ENCODE measurements around the gene NPFFR1. TPM values are rescaled to one million over a fixed set of nuclear protein-coding genes. Genes with fewer than 3 reads are reported as not detected.

NPFFR1 gene
- total RNA-seq, 1 experiment from 2014 or later, result not detected

GRCh38 chr10:70315276-70315675 lies 31.5 kb upstream of the NPFFR1 start:
- DNase-seq (ENCODE audit: low read depth), result no peak

- no peak for DNase-seq (ENCODE audit: low read depth)
Measured at GRCh38 chr10:70312972-70313371, 29.2 kb upstream of the NPFFR1 start.

- DNase-seq (ENCODE audit: low read depth), result no peak
Measured at GRCh38 chr10:70312249-70312648, 28.4 kb upstream of the NPFFR1 start.

GRCh38 chr10:70311698-70312097 lies 27.9 kb upstream of the NPFFR1 start:
- no peak for DNase-seq (ENCODE audit: low read depth)

- DNase-seq (ENCODE audit: low read depth), result no peak
Measured at GRCh38 chr10:70309661-70310060, 25.9 kb upstream of the NPFFR1 start.

- DNase-seq (ENCODE audit: low read depth), result no peak
Measured at GRCh38 chr10:70308121-70309060, 24.6 kb upstream of the NPFFR1 start.

GRCh38 chr10:70306886-70307520 lies 23.2 kb upstream of the NPFFR1 start:
- no peak for DNase-seq (ENCODE audit: low read depth)

- no peak for DNase-seq (ENCODE audit: low read depth)
Measured at GRCh38 chr10:70306181-70306705, 22.4 kb upstream of the NPFFR1 start.

- no peak for DNase-seq (ENCODE audit: low read depth)
Measured at GRCh38 chr10:70303730-70304129, 19.9 kb upstream of the NPFFR1 start.

- DNase-seq (ENCODE audit: low read depth), result no peak
Measured at GRCh38 chr10:70302292-70302691, 18.5 kb upstream of the NPFFR1 start.

- no peak for DNase-seq (ENCODE audit: low read depth)
Measured at GRCh38 chr10:70300908-70301597, 17.2 kb upstream of the NPFFR1 start.

- DNase-seq (ENCODE audit: low read depth), result no peak
Measured at GRCh38 chr10:70300461-70300860, 16.7 kb upstream of the NPFFR1 start.

GRCh38 chr10:70299876-70300275 lies 16.1 kb upstream of the NPFFR1 start:
- no peak for DNase-seq (ENCODE audit: low read depth)

GRCh38 chr10:70298393-70298792 lies 14.6 kb upstream of the NPFFR1 start:
- no peak for DNase-seq (ENCODE audit: low read depth)

GRCh38 chr10:70297224-70297623 lies 13.4 kb upstream of the NPFFR1 start:
- no peak for DNase-seq (ENCODE audit: low read depth)

GRCh38 chr10:70296406-70296899 lies 12.6 kb upstream of the NPFFR1 start:
- DNase-seq (ENCODE audit: low read depth), result peak; percentile 93

GRCh38 chr10:70295926-70296325 lies 12.1 kb upstream of the NPFFR1 start:
- DNase-seq (ENCODE audit: low read depth), result no peak

- no peak for DNase-seq (ENCODE audit: low read depth)
Measured at GRCh38 chr10:70295321-70295720, 11.5 kb upstream of the NPFFR1 start.

GRCh38 chr10:70293169-70293843 lies 9.5 kb upstream of the NPFFR1 start:
- no peak for DNase-seq (ENCODE audit: low read depth)

- no peak for DNase-seq (ENCODE audit: low read depth)
Measured at GRCh38 chr10:70292004-70292403, 8.2 kb upstream of the NPFFR1 start.

- no peak for DNase-seq (ENCODE audit: low read depth)
Measured at GRCh38 chr10:70289739-70290138, 5.9 kb upstream of the NPFFR1 start.
